Thoracic aorta (tissue), 2 donors: ENCODE data around the gene VPS13C. TPM values are rescaled to one million over a fixed set of nuclear protein-coding genes. Genes with fewer than 3 reads are reported as not detected.

ENCODE experiments used
- ATAC-seq: fragments of 150-250 bp; one replicate; pipeline ENCODE4 v1.8.0; 2017; ENCODE audit warnings: low read depth; ENCODE audit not compliant: insufficient number of reproducible peaks, low FRiP score
- DNase-seq: peaks from one replicate; pipeline ENCODE4 v3.0.0-alpha.2; 2020; ENCODE audit warnings: low spot score
- H3K27ac ChIP-seq, 2 donors: fragments of 200-600 bp; sonication (generic); 1 replicate in 1 of 2; 2 replicates in 1 of 2; pipeline ENCODE4 v1.5.1; 2016; ENCODE audit warnings: mild to moderate bottlenecking in 2 of 2, moderate library complexity in 2 of 2
- H3K27me3 ChIP-seq: fragments of 200-600 bp; sonication (generic); replicated peaks from 2 replicates; pipeline ENCODE4 v1.6.0; 2016; ENCODE audit warnings: mild to moderate bottlenecking; ENCODE audit not compliant: insufficient read depth
- H3K36me3 ChIP-seq: fragments of 200-600 bp; sonication (generic); one replicate; pipeline ENCODE4 v1.5.1; 2016
- H3K4me1 ChIP-seq, 2 donors: fragments of 200-600 bp; sonication (generic); 1 replicate in 1 of 2; 2 replicates in 1 of 2; pipeline versions ENCODE4 v1.5.1 to v1.6.0; 2016; ENCODE audit warnings: low read depth in 2 of 2, mild to moderate bottlenecking in 1 of 2; ENCODE audit not compliant: control insufficient read depth in 1 of 2
- H3K4me3 ChIP-seq: fragments of 200-600 bp; sonication (generic); 2 replicates; pipeline ENCODE4 v1.5.1; 2016; ENCODE audit warnings: mild to moderate bottlenecking
- H3K9me3 ChIP-seq: fragments of 200-600 bp; sonication (generic); 2 replicates; pipeline ENCODE4 v1.5.1; 2016
- CTCF ChIP-seq: fragments of 200-600 bp; sonication (generic); IDR thresholded peaks from one replicate; pipeline ENCODE4 v1.5.1; 2019; ENCODE audit warnings: antibody characterized with exemption
- total RNA-seq, 2 donors: library from RNA; depleted of rRNA; stranded (reverse); fragments of >200 nt; gene quantifications; one replicate each; pipeline versions ENCODE4 v1.1.0 to v1.2.3, GENCODE V29; 2016

VPS13C gene
- total RNA-seq, 2 donors from 2014 or later: 93.3 to 99.0 TPM

GRCh38 chr15:61820951-61821350 is 239.3 kb downstream of the VPS13C start:
- H3K27me3 ChIP-seq: no peaks in the 10 kb centered on the region
- no peak overlapping the region for H3K4me3 ChIP-seq
- no peak for TF ChIP-seq CTCF
- no peak overlapping the region for H3K27ac ChIP-seq
- DNase-seq: no peak
- no peaks in the 10 kb centered on the region for H3K9me3 ChIP-seq
- H3K4me1 ChIP-seq: no peaks in the 10 kb centered on the region
- ATAC-seq: no peak
- no peaks in the 10 kb centered on the region for H3K36me3 ChIP-seq

GRCh38 chr15:61820212-61820611 is 240.0 kb downstream of the VPS13C start:
- DNase-seq (no peak), ATAC-seq (no peak)
- Histone ChIP-seq H3K27ac (no peak overlapping the region), H3K4me3 (no peak overlapping the region), H3K9me3 (no peaks in the 10 kb centered on the region), H3K36me3 (no peaks in the 10 kb centered on the region), H3K27me3 (no peaks in the 10 kb centered on the region), H3K4me1 (no peaks in the 10 kb centered on the region)
- TF ChIP-seq CTCF: no peak

GRCh38 chr15:61819386-61819785 is 240.9 kb downstream of the VPS13C start:
- no peaks in the 10 kb centered on the region for H3K36me3 ChIP-seq
- H3K27ac ChIP-seq: no peak overlapping the region
- DNase-seq (no peak), ATAC-seq (no peak)
- H3K27me3 ChIP-seq: no peaks in the 10 kb centered on the region
- no peaks in the 10 kb centered on the region for H3K4me1 ChIP-seq
- TF ChIP-seq CTCF: no peak
- no peak overlapping the region for H3K4me3 ChIP-seq
- H3K9me3 ChIP-seq: no peaks in the 10 kb centered on the region

- Histone ChIP-seq H3K9me3 (no peaks in the 10 kb centered on the region), H3K36me3 (no peaks in the 10 kb centered on the region), H3K27ac (no peak overlapping the region), H3K4me1 (no peaks in the 10 kb centered on the region), H3K4me3 (no peak overlapping the region), H3K27me3 (no peaks in the 10 kb centered on the region)
- no peak for DNase-seq
- no peak for TF ChIP-seq CTCF
- ATAC-seq: no peak
Measured at GRCh38 chr15:61818801-61819200, 241.4 kb downstream of the VPS13C start.

- Histone ChIP-seq H3K9me3 (no peaks in the 10 kb centered on the region), H3K36me3 (no peaks in the 10 kb centered on the region), H3K27me3 (no peaks in the 10 kb centered on the region), H3K27ac (no peak overlapping the region), H3K4me1 (no peaks in the 10 kb centered on the region), H3K4me3 (no peak overlapping the region)
- no peak for DNase-seq
- no peak for TF ChIP-seq CTCF
- ATAC-seq: no peak
Measured at GRCh38 chr15:61816856-61817255, 243.4 kb downstream of the VPS13C start.
